Measurements from ENCODE around the gene SLC12A4.

- TF ChIP-seq CTCF (IDR thresholded peaks at IDR 0.05; ENCODE audit: insufficient read depth, low read length, poor library complexity, severe bottlenecking), result no peak
- TF ChIP-seq EZH2phosphoT487 (conservative IDR thresholded peaks at IDR 0.05; ENCODE audit: low read length), result no peak
Observed at GRCh38 chr16:67907397-67908180, 60.8 kb downstream of the SLC12A4 start.

Data from SU-DHL-6 (cell line).